IMR-90 (cell line): Measurements from ENCODE around the gene PLCL2. TPM values are rescaled to one million over a fixed set of nuclear protein-coding genes. Genes with fewer than 3 reads are reported as not detected.

Experiments
- ATAC-seq: fragments of 200-7000 bp; cut with Tn5 transposase; 2 replicates; pipeline ENCODE4 v1.9.1; 2020; ENCODE audit warnings: low read depth, mild to moderate bottlenecking, moderate library complexity
- BruUV-seq: library from RNA; stranded (reverse); fragments of 400-500 nt; replicated peaks from 2 replicates; lab custom pipeline; 2021; lab: Mats Ljungman, UMichigan
- CTCF ChIA-PET: fragments of 300-600 bp; formaldehyde crosslinking; extraction: SDS; loops from one replicate; lab custom pipeline; 2021; ENCODE audit warnings: antibody characterized with exemption; lab: Yijun Ruan, JAX
- POLR2A ChIA-PET: fragments of 300-600 bp; sonication (Branson Sonifier 250); formaldehyde crosslinking; loops from one replicate; lab custom pipeline; 2022; ENCODE audit warnings: antibody characterized with exemption; ENCODE audit not compliant: unreplicated experiment; lab: Charles Lee
- DNase-seq: peaks from one replicate; pipeline ENCODE4 v3.0.0; 2013
- H2AFZ ChIP-seq: replicated peaks from 2 replicates; pipeline ENCODE3; 2013; ENCODE audit warnings: low read length, mild to moderate bottlenecking; ENCODE audit not compliant: poor library complexity
- H2AK5ac ChIP-seq: 2 replicates; pipeline ENCODE4 v1.6.1; 2013; ENCODE audit warnings: low read depth, low read length, inconsistent platforms
- H2AK9ac ChIP-seq: replicated peaks from 2 replicates; pipeline ENCODE3; 2013; ENCODE audit warnings: mild to moderate bottlenecking, low read depth, low read length, moderate library complexity; ENCODE audit not compliant: poor library complexity
- H2BK120ac ChIP-seq: 2 replicates; pipeline ENCODE4 v1.6.1; 2013; ENCODE audit warnings: low read depth, low read length, inconsistent platforms
- H2BK15ac ChIP-seq: 3 replicates; pipeline ENCODE4 v1.6.1; 2013; ENCODE audit warnings: low read depth, low read length, inconsistent platforms
- H2BK20ac ChIP-seq: 2 replicates; pipeline ENCODE4 v1.6.1; 2013; ENCODE audit warnings: low read depth, mild to moderate bottlenecking, inconsistent platforms, low read length, moderate library complexity
- H2BK5ac ChIP-seq: 2 replicates; pipeline ENCODE4 v1.6.1; 2013; ENCODE audit warnings: mild to moderate bottlenecking, low read depth, low read length, inconsistent platforms; ENCODE audit not compliant: poor library complexity, severe bottlenecking
- H3K14ac ChIP-seq: replicated peaks from 2 replicates; pipeline ENCODE4 v1.6.1; 2013; ENCODE audit warnings: low read depth, low read length, inconsistent platforms
- H3K18ac ChIP-seq: 2 replicates; pipeline ENCODE4 v1.6.1; 2013; ENCODE audit warnings: low read depth, low read length, control low read depth
- H3K23ac ChIP-seq: 2 replicates; pipeline ENCODE4 v1.6.1; 2013; ENCODE audit warnings: low read depth, low read length, inconsistent platforms
- H3K27ac ChIP-seq: 2 replicates; pipeline ENCODE4 v1.5.1; 2013; ENCODE audit warnings: mild to moderate bottlenecking, control low read depth, low read length; ENCODE audit not compliant: insufficient read depth
- H3K27me3 ChIP-seq: 2 replicates; pipeline ENCODE4 v1.6.1; 2013; ENCODE audit warnings: low read length; ENCODE audit not compliant: control insufficient read depth, insufficient read depth
- H3K36me3 ChIP-seq: 2 replicates; pipeline ENCODE4 v1.6.1; 2013; ENCODE audit warnings: low read length, mixed read lengths; ENCODE audit not compliant: control insufficient read depth, insufficient read depth
- H3K4ac ChIP-seq: 2 replicates; pipeline ENCODE4 v1.6.1; 2013; ENCODE audit warnings: low read depth, low read length, inconsistent platforms
- H3K4me1 ChIP-seq: 2 replicates; pipeline ENCODE4 v1.6.1; 2013; ENCODE audit warnings: low read length, mixed read lengths; ENCODE audit not compliant: control insufficient read depth, insufficient read depth
- H3K4me2 ChIP-seq: 2 replicates; pipeline ENCODE4 v1.6.1; 2013; ENCODE audit warnings: low read depth, mild to moderate bottlenecking, control low read depth, low read length, moderate library complexity
- H3K4me3 ChIP-seq: 2 replicates; pipeline ENCODE4 v1.5.1; 2013; ENCODE audit warnings: low read depth, mild to moderate bottlenecking, control low read depth, low read length, moderate library complexity; ENCODE audit not compliant: insufficient read depth
- H3K56ac ChIP-seq: 2 replicates; pipeline ENCODE4 v1.6.1; 2013; ENCODE audit warnings: low read length, inconsistent platforms; ENCODE audit not compliant: insufficient read depth; ENCODE audit errors: extremely low read depth
- H3K79me1 ChIP-seq, 2 experiments: 2 replicates each; pipeline ENCODE4 v1.6.1; 2013; ENCODE audit warnings: low read length in 2 of 2, inconsistent platforms in 1 of 2, low read depth in 1 of 2
- H3K9ac ChIP-seq: 2 replicates; pipeline ENCODE4 v1.6.1; 2013; ENCODE audit warnings: low read depth, low read length, control low read depth
- H3K9me1 ChIP-seq: 2 replicates; pipeline ENCODE4 v1.6.1; 2013; ENCODE audit warnings: low read length, inconsistent platforms; ENCODE audit not compliant: insufficient read depth
- H3K9me3 ChIP-seq: 2 replicates; pipeline ENCODE4 v1.6.1; 2013; ENCODE audit warnings: low read length; ENCODE audit not compliant: control insufficient read depth, insufficient read depth
- H4K20me1 ChIP-seq: 2 replicates; pipeline ENCODE4 v1.6.1; 2013; ENCODE audit warnings: low read length, inconsistent platforms; ENCODE audit not compliant: insufficient read depth
- H4K5ac ChIP-seq: 2 replicates; pipeline ENCODE4 v1.6.1; 2013; ENCODE audit warnings: mild to moderate bottlenecking, low read depth, low read length, control low read depth
- H4K8ac ChIP-seq, 2 experiments: 2 replicates each; pipeline ENCODE4 v1.6.1; 2013; ENCODE audit warnings: low read depth in 2 of 2, low read length in 2 of 2, control low read depth in 1 of 2, inconsistent platforms in 1 of 2
- H4K91ac ChIP-seq: 2 replicates; pipeline ENCODE4 v1.6.1; 2013; ENCODE audit warnings: low read depth, low read length, inconsistent platforms; ENCODE audit not compliant: insufficient read depth
- BHLHE40 ChIP-seq: fragments of 150-350 bp; IDR thresholded peaks from 2 replicates; pipeline ENCODE4 v1.6.1; 2016; ENCODE audit warnings: mild to moderate bottlenecking, low read depth, low read length
- CEBPB ChIP-seq: IDR thresholded peaks from 2 replicates; pipeline ENCODE4 v1.6.1; 2012; ENCODE audit warnings: low read depth, low read length, improper control_type of control experiment
- CHD1 ChIP-seq: IDR thresholded peaks from 2 replicates; pipeline ENCODE4 v1.6.1; 2012; ENCODE audit warnings: low read depth, low read length, improper control_type of control experiment
- FOS ChIP-seq: fragments of 150-350 bp; IDR thresholded peaks from 2 replicates; pipeline ENCODE4 v1.6.1; 2016; ENCODE audit warnings: low read depth, low read length
- MAFK ChIP-seq: IDR thresholded peaks from 2 replicates; pipeline ENCODE4 v1.6.1; 2012; ENCODE audit warnings: low read depth, low read length, improper control_type of control experiment
- MAZ ChIP-seq: IDR thresholded peaks from 2 replicates; pipeline ENCODE4 v1.6.1; 2012; ENCODE audit warnings: low read depth, mild to moderate bottlenecking, low read length, improper control_type of control experiment, moderate library complexity, borderline replicate concordance
- MXI1 ChIP-seq: IDR thresholded peaks from 2 replicates; pipeline ENCODE4 v1.6.1; 2012; ENCODE audit warnings: low read depth, mild to moderate bottlenecking, low read length, moderate library complexity, borderline replicate concordance
- NFE2L2 ChIP-seq: fragments of 150-350 bp; IDR thresholded peaks from 2 replicates; pipeline ENCODE4 v1.6.1; 2016; ENCODE audit warnings: low read depth, mild to moderate bottlenecking, low read length
- POLR2A ChIP-seq: IDR thresholded peaks from 2 replicates; pipeline ENCODE4 v1.6.1; 2012; ENCODE audit warnings: mild to moderate bottlenecking, low read depth, low read length
- RAD21 ChIP-seq: IDR thresholded peaks from 2 replicates; pipeline ENCODE4 v1.6.1; 2012; ENCODE audit warnings: low read length, improper control_type of control experiment
- RCOR1 ChIP-seq: IDR thresholded peaks from 2 replicates; pipeline ENCODE4 v1.6.1; 2012; ENCODE audit warnings: mild to moderate bottlenecking, low read length, improper control_type of control experiment; ENCODE audit not compliant: insufficient replicate concordance
- RFX5 ChIP-seq: IDR thresholded peaks from 2 replicates; pipeline ENCODE4 v1.8.0; 2012; ENCODE audit warnings: low read depth, mild to moderate bottlenecking, low read length, moderate library complexity
- SMC3 ChIP-seq: fragments of 150-350 bp; IDR thresholded peaks from 2 replicates; pipeline ENCODE4 v1.6.1; 2016; ENCODE audit warnings: low read depth, mild to moderate bottlenecking, antibody characterized with exemption, low read length, moderate library complexity
- WGBS, 2 experiments: methylation state at CpG; one replicate each; pipeline versions ENCODE4 v1.1.5 to v1.1.7; 2013; ENCODE audit warnings: missing lambda C conversion rate in 2 of 2; ENCODE audit not compliant: insufficient read length in 1 of 2; ENCODE audit errors: extremely low coverage in 2 of 2; 5-methylcytosine and 5-hydroxymethylcytosine counted together
- dilution Hi-C: fragments of 300-500 bp; cut with HindIII; formaldehyde crosslinking; loops from one replicate; pipeline ENCODE4 v1.14.3; 2018; ENCODE audit warnings: low sequenced_read_pairs; ENCODE audit not compliant: unreplicated experiment
- in situ Hi-C: fragments of 300-500 bp; cut with MboI; formaldehyde crosslinking; loops from 3 replicates; pipeline ENCODE4 v1.14.3; 2019; ENCODE audit warnings: low sequenced_read_pairs, inconsistent platforms, mixed read lengths
- intact Hi-C: fragments of 100-400 bp; cut with micrococcal nuclease; formaldehyde crosslinking; loops from 2 replicates; pipeline ENCODE4 v1.10.0; 2022
- polyA plus RNA-seq, 3 experiments: library from polyadenylated mRNA; depleted of rRNA; stranded (reverse); fragments of >200 nt; gene quantifications; 2 replicates each; pipeline ENCODE4 v1.2.3, GENCODE V29; 2012; ENCODE audit warnings: low replicate concordance in 1 of 3
- total RNA-seq: library from RNA; depleted of rRNA; stranded (reverse); fragments of >200 nt; gene quantifications from 2 replicates; pipeline ENCODE4 v1.2.3, GENCODE V29; 2012
- TF ChIP-seq, protein P1 (sequence below): fragments of 150-350 bp; IDR thresholded peaks from 2 replicates; pipeline ENCODE4 v1.6.1; 2017; ENCODE audit warnings: mild to moderate bottlenecking, antibody characterized with exemption, low read length, low read depth
- TF ChIP-seq, protein P2 (sequence below): fragments of 150-350 bp; IDR thresholded peaks from 2 replicates; pipeline ENCODE4 v1.6.1; 2016; ENCODE audit warnings: low read depth, mild to moderate bottlenecking, low read length, moderate library complexity, borderline replicate concordance
- TF ChIP-seq, protein P3 (sequence below): conservative IDR thresholded peaks from 2 replicates; pipeline ENCODE4 v1.5.1; 2012; ENCODE audit warnings: mild to moderate bottlenecking, low read depth, low read length, improper control_type of control experiment

Gene PLCL2
- total and polyA plus RNA-seq, 2 of the 4 experiments (the other 2 are of a cell fraction): 0.92 to 3.8 TPM

DNA sequence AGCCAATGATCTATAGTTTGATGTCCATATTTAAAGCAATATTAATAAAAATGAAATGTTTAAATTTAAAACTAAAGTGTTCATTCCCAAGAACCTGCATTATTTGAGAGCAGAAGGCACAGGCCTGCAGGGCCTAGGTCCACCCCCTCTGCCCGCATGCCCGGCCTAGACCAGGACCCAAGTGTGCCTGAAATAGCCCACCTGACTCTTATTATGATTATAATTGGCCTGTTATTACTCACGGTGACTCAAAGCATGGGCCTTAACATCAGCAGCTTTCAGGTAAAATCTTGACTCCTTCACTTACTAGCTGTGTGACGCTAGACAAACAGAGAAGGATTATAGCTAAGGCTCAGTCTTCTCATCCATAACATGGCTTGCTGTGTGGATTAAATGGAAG lies 128.8 kb downstream of the PLCL2 start:
- no peak overlapping the region for H2BK120ac ChIP-seq
- CTCF ChIA-PET: interaction anchor here (0.5 kb wide), 1 partner anchor 451 kb away, joined by 3 read pairs; no protein-coding TSS in a partner anchor

More for the DNA sequence above, 128.8 kb downstream of the PLCL2 start:
- TF ChIP-seq, protein P1, sequence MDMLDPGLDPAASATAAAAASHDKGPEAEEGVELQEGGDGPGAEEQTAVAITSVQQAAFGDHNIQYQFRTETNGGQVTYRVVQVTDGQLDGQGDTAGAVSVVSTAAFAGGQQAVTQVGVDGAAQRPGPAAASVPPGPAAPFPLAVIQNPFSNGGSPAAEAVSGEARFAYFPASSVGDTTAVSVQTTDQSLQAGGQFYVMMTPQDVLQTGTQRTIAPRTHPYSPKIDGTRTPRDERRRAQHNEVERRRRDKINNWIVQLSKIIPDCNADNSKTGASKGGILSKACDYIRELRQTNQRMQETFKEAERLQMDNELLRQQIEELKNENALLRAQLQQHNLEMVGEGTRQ: no peak
- TF ChIP-seq MAZ (no peak), RFX5 (no peak), BHLHE40 (no peak), MXI1 (no peak), SMC3 (no peak), RCOR1 (no peak), POLR2A (no peak), NFE2L2 (no peak), CEBPB (no peak), CHD1 (no peak), MAFK (no peak), FOS (no peak), RAD21 (no peak)
- TF ChIP-seq, protein P2, sequence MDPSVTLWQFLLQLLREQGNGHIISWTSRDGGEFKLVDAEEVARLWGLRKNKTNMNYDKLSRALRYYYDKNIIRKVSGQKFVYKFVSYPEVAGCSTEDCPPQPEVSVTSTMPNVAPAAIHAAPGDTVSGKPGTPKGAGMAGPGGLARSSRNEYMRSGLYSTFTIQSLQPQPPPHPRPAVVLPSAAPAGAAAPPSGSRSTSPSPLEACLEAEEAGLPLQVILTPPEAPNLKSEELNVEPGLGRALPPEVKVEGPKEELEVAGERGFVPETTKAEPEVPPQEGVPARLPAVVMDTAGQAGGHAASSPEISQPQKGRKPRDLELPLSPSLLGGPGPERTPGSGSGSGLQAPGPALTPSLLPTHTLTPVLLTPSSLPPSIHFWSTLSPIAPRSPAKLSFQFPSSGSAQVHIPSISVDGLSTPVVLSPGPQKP: no peak
- TF ChIP-seq, protein P3, sequence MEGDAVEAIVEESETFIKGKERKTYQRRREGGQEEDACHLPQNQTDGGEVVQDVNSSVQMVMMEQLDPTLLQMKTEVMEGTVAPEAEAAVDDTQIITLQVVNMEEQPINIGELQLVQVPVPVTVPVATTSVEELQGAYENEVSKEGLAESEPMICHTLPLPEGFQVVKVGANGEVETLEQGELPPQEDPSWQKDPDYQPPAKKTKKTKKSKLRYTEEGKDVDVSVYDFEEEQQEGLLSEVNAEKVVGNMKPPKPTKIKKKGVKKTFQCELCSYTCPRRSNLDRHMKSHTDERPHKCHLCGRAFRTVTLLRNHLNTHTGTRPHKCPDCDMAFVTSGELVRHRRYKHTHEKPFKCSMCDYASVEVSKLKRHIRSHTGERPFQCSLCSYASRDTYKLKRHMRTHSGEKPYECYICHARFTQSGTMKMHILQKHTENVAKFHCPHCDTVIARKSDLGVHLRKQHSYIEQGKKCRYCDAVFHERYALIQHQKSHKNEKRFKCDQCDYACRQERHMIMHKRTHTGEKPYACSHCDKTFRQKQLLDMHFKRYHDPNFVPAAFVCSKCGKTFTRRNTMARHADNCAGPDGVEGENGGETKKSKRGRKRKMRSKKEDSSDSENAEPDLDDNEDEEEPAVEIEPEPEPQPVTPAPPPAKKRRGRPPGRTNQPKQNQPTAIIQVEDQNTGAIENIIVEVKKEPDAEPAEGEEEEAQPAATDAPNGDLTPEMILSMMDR: no peak
- no peaks in the 10 kb centered on the region for H3K27me3 ChIP-seq
- H3K36me3 ChIP-seq: no peaks in the 10 kb centered on the region
- POLR2A ChIA-PET: no interaction called here
- H3K4me3 ChIP-seq: no peak overlapping the region
- dilution Hi-C loops: no loop called here
- intact Hi-C loops: no loop called here
- ATAC-seq (no peak), DNase-seq (no peak)
- H4K8ac ChIP-seq: no peak overlapping the region
- H2AK9ac ChIP-seq: no peak overlapping the region
- WGBS, 2 experiments: no CpG with 5 or more reads among the region's 4 CpGs
- no peak overlapping the region for H2BK20ac ChIP-seq
- BruUV-seq: no TSS peak
- H4K5ac ChIP-seq: no peak overlapping the region
- no peaks in the 10 kb centered on the region for H4K20me1 ChIP-seq
- no peak overlapping the region for H2BK15ac ChIP-seq
- H3K79me1 ChIP-seq: no peaks in the 10 kb centered on the region
- H3K9me3 ChIP-seq: no peaks in the 10 kb centered on the region
- no peak overlapping the region for H3K23ac ChIP-seq
- H3K27ac ChIP-seq: no peak overlapping the region
- no peak overlapping the region for H3K4ac ChIP-seq
- no peak overlapping the region for H3K9ac ChIP-seq
- in situ Hi-C loops: no loop called here
- H2AFZ ChIP-seq: no peak overlapping the region
- H3K4me1 ChIP-seq: no peaks in the 10 kb centered on the region
- no peak overlapping the region for H4K91ac ChIP-seq
- no peak overlapping the region for H3K14ac ChIP-seq
- no peak overlapping the region for H3K18ac ChIP-seq
- H3K9me1 ChIP-seq: no peaks in the 10 kb centered on the region
- no peak overlapping the region for H2AK5ac ChIP-seq
- H2BK5ac ChIP-seq: no peak overlapping the region
- H3K4me2 ChIP-seq: no peak overlapping the region
- no peak overlapping the region for H3K56ac ChIP-seq
